Right forelimb (tissue), 1 donor: Measurements from ENCODE around the gene ITGAE.
"Not testable (repeated sequence)": the region's sequence is repeated elsewhere in the genome, so short reads cannot be mapped to it uniquely, and the experiment has no call there.

Experiments
- DNase-seq: peaks from one replicate; pipeline ENCODE4 v3.0.0-alpha.2; 2018

Gene ITGAE

GRCh38 chr17:3759597-3760216, 41.3 kb downstream of the ITGAE start:
- no peak for DNase-seq

- no peak for DNase-seq
Measured at GRCh38 chr17:3755335-3756030, 45.5 kb downstream of the ITGAE start.

GRCh38 chr17:3754458-3755334, 46.3 kb downstream of the ITGAE start:
- DNase-seq: no peak

DNA sequence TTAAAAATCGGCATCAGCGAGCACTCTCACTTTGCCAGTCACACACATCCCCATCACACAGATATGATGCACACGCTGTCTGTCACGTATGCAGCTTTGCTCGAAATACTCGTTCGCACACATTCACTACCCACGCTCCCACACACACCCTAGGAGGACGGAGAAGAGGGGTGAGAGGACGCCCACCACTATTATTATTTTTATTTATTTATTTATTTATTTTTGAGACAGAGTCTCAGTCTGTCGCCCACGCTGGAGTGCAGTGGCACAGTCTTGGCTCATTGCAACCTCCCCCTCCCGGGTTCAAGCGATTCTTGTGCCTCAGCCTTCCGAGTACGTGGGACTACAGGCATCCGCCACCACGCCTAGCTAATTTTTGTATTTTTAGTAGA, 46.9 kb downstream of the ITGAE start:
- DNase-seq: no peak

DNA sequence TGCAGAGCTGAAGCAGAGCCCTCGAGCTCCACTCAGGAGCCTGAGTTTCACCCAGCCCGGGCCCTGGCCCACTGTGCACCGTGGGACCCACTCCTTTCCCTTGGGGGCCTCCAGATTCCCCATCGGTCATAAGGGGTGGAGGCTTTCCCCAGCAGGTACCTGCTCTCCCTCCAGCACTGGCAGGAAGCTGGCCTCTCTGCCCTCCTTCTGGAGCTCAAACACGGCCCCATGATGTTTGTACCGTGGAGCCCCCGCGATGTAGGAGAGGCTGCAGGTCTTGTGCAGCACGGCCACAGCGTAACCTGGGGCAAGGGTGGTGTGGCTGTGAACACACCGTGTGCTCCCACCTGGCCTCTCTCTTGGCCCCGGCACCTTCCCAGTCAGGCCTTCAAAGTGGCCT, 47.4 kb downstream of the ITGAE start:
- no peak for DNase-seq

GRCh38 chr17:3751836-3752235, 49.2 kb downstream of the ITGAE start:
- DNase-seq: no peak

- no peak for DNase-seq
Measured at GRCh38 chr17:3750926-3751325, 50.1 kb downstream of the ITGAE start.

GRCh38 chr17:3750296-3750695, 50.7 kb downstream of the ITGAE start:
- no peak for DNase-seq

GRCh38 chr17:3748576-3748975, 52.4 kb downstream of the ITGAE start:
- DNase-seq: no peak

GRCh38 chr17:3747805-3748204, 53.2 kb downstream of the ITGAE start:
- no peak for DNase-seq

GRCh38 chr17:3745071-3745470, 55.9 kb downstream of the ITGAE start:
- no peak for DNase-seq

- DNase-seq: no peak
Measured at GRCh38 chr17:3744014-3744413, 57.0 kb downstream of the ITGAE start.

- DNase-seq: no peak
Measured at GRCh38 chr17:3740611-3741073, 60.3 kb downstream of the ITGAE start.

DNA sequence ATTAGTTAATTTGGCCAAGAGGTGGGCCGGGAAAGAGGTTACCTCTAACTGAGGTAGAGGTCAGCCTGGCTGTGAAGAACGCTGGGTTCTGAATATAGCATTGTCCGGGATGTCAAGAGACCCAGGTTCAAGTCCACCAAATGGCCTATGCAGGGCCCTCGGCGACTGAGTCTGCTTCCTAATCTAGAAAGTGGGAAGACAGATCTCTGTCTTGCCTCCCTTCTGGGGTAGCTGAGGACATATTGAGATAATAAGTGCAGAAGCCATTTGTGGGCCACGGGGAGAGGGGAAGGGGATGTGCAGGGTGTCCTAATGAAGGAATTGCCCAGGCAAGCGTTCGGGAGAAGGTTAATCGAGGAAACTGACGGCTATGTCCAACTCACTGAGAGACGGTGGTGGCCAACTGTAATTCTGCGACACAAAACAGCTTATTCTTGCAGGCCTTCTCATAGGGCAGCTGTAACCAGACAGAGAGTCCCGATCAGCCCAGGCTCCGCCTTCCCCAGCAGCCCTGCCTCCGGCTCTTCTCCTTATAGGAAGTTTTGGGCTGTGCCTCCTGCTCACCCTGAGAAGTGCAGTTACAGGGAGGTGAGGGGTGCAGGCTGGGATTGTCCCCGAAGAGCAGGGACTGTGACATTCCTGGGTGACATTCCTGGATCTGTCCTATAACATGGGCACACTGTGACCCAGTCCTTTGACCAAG, 61.4 kb downstream of the ITGAE start:
- no peak for DNase-seq

GRCh38 chr17:3738562-3739295, 62.3 kb downstream of the ITGAE start:
- DNase-seq: no peak

DNA sequence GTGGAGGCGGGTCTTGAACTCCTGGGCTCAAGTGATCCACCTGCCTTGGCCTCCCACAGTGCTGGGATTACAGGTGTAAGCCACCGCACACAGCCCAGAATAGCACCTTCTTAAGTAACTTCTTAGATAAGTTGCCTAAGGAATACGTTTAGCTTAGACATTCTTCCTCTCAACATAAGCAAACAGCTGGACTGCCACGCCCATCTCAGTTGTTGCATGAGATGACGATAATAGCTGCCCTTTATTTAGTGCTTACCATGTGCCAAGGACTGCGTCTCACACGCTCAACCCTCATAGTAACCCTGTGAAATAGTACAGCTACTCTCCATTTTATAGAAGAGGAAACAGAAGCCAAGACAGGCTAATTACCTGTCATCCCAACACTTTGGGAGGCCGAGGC, 65.5 kb downstream of the ITGAE start:
- no peak for DNase-seq

- DNase-seq: not testable (repeated sequence)
Measured at GRCh38 chr17:3734911-3735276, 66.1 kb downstream of the ITGAE start.

DNA sequence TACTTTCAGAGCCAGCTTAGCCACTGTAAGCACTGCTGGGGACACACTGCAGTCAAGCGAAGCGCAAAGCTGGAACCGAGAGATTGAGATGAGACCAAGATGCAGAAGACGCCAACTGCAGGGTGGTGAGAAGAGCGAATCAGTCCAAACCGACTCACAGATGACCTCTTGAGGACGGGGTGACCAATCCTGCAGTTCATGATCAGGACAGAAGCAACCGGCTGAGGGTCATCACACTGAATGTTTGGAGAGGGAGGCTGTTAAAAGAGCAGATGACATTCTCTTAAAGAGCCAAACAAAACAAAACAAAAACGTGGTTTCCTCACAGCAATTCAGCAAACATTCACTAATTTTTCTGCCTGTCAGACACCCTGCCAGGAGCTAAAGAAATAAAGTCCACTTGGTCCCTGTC, 68.8 kb downstream of the ITGAE start:
- DNase-seq: no peak

GRCh38 chr17:3730881-3731429, 70.0 kb downstream of the ITGAE start:
- no peak for DNase-seq

- no peak for DNase-seq
Measured at GRCh38 chr17:3729881-3730280, 71.1 kb downstream of the ITGAE start.

DNA sequence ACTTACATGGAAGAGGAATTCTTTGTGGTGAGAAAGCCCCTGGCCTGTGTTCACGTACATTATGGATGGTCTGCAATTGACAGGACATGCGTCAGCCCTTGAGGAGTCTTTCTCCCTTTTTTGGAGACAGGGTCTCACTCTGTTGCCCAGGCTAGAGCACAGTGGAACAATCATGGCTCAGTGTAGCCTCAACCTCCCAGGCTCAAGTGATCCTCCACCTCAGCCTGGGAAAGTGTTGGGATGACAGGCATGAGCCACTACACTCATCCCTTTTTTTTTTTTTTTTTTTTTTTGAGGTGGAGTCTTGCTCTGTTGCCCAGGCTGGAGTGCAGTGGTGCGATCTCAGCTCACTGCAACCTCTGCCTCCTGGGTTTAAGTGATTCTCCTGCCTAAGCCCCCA, 72.9 kb downstream of the ITGAE start:
- DNase-seq: not testable (repeated sequence)

DNA sequence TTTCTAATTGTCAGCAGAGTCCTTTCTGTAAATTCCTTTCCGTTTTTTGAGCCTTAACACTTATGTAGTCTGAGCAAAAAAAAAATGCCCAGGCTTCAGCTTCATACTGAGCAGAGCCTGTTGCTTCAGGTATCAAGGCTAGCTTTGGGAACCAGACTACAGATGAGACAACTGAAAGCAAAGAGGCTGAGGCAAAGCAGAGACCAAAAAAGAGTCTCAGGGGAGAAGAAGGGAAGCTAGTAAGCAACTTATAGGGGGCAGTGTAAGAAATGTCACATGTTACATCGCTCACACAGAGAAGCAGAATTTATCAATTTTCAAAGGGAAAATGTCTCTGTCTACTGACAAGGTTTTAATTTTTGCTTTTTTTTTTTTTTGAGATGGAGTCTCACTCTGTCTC, 73.9 kb downstream of the ITGAE start:
- no peak for DNase-seq
